CD4-positive, alpha-beta T cell treated with Interleukin-2 at 100 ng/mL for 4 hours (primary cell): ENCODE measurements around the gene DNAJB11.

Experiments
- DNase-seq: peaks from one replicate; pipeline ENCODE4 v3.0.0-alpha.2; 2020; ENCODE audit warnings: low spot score

DNAJB11 gene

GRCh38 chr3:186596568-186597287, 26.2 kb downstream of the DNAJB11 start:
- no peak for DNase-seq

- DNase-seq, result no peak
These were observed 27.7 kb downstream of the DNAJB11 start for GRCh38 chr3:186598108-186598784.

DNA sequence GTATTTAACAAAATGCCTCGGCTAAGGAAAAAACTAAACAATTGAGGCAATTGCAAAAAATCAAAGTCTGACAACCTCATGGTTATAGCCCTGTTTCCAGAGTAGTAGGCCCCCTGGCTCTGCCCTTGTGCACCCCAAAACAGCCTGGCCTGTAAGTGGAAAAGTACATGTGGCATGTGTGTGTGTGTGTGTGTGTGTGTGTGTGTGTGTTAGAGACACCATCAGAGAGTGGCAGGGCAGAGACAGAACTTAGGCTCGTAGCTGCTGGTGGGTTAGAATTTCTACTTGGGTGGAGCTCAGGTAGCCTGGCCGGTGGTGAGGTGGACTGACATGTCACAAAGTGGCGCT, 28.2 kb downstream of the DNAJB11 start:
- no peak for DNase-seq

GRCh38 chr3:186599142-186599784, 28.7 kb downstream of the DNAJB11 start:
- DNase-seq, result no peak

- DNase-seq, result no peak
These were observed 29.3 kb downstream of the DNAJB11 start for GRCh38 chr3:186599785-186600166.

- no peak for DNase-seq
These were observed 30.4 kb downstream of the DNAJB11 start for GRCh38 chr3:186600896-186601295.

GRCh38 chr3:186603159-186603558, 32.6 kb downstream of the DNAJB11 start:
- no peak for DNase-seq

- no peak for DNase-seq
These were observed 34.6 kb downstream of the DNAJB11 start for GRCh38 chr3:186605078-186605477.

DNA sequence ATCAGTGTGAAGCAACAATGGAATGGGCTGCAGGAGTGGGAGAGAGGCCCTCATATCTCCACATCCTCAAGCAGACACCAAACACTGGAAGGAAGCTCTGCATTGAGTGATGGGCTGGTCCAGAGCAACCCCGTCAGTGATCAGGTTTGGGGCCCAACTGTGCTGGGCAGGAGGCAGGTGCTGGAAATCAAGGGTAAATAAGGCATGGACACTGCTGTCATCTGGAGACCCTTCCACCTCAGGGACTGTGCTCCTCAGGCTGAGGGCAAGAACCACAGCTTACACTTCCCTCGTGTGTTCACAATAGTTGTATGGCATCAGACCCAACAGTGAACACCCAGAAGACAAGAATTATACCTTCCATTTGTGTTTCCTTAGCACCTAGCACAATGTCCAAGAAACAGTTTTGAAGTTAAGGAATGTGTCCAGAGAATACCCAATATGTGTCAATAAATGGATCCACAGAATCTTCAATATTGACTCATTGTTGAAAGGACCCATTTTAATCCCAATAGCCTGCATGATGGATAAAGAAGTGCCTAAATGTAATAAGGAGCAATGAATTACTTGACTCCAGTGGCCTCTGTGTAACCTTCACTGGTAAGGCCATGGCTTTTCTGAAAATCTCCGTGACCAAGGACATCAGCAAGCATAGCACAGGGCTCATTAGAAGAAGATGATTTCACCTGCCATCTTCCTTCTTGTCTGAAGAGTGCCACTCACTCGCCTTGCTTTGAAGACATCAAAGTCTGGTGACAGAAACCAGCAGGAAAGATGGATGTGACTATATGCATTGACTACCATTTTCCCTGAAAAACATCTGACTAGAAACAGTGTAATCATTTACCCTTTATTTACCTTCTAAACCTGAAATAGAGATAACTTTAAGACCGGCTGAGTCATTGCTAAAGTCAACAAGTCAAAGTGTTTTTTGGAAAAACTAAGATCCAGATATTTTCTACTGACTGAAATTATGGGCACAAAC, 35.3 kb downstream of the DNAJB11 start:
- no peak for DNase-seq

- no peak for DNase-seq
These were observed 38.2 kb downstream of the DNAJB11 start for GRCh38 chr3:186608624-186609215.

DNA sequence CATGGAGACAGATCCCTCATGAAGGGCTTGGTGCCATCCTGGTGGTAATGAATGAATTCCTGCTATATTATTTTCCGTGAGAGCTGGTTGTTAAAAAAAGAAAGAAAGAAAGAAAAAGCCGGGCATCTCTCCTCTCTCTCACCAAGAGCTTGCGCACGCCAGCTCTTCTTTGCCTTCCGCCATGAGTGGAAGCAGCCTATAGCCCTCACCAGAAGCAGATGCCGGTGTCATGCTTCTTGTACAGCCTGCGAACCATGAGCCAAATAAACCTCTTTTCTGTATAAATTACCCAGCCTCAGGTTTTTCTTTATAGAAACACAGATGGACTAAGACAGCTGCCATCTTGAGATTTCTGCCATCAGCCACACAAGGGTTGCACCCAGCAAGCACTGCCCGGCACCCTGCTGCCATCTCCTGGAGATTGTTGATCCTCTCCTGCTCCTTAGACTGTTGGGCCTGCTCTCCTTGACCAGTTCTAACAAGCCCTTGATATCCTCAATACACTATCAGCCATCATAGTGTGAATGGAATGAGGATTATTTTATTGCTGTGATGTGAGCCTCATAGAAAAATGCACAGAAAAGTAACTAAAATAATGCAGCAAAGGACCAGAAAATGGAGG, 38.8 kb downstream of the DNAJB11 start:
- no peak for DNase-seq

DNA sequence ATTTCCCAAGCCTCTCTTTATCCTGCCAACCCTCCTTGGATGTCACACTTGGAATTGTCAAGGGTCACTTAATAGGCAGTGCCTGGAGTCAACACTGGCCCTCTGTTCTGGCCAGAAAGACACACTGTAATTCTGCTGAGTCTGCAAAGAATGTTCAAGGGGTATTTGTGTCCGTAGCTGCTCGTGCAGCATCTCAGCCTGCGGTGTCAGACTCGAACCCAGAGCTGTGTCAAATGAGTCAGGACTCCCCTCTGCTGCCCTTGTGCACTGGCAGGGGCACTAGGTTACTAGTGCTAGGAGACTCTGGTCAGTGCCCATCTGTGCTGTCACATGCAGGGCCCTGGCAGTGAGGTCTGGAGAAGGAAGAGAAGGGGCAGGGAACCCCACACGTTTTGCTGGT, 41.5 kb downstream of the DNAJB11 start:
- DNase-seq, result no peak

- DNase-seq, result no peak
These were observed 42.5 kb downstream of the DNAJB11 start, which contains the start of gene AHSG for GRCh38 chr3:186612721-186613636. TSS of gene AHSG (plus strand) at chr3:186613060. CDS start at chr3:186613142, 82 bp downstream.

- DNase-seq, result no peak
These were observed 43.2 kb downstream of the DNAJB11 start for GRCh38 chr3:186613637-186614265.

DNA sequence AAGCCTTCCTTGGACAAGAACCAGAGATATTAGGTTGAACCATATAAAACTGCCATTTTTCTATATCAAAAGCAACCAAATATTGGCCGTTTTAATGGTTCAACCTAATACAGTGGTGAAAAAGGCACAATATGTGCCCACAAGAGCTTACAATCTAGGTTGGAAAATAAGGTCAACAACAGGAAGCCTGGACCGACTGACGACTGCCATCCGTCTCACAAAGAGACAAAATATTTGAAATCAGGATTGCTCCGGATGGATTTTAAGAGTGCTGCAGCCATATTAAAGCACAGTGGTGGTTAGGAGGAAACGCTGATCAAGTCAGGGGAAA, 43.7 kb downstream of the DNAJB11 start:
- no peak for DNase-seq

GRCh38 chr3:186614597-186615483, 44.3 kb downstream of the DNAJB11 start:
- DNase-seq, result peak; percentile 83

DNA sequence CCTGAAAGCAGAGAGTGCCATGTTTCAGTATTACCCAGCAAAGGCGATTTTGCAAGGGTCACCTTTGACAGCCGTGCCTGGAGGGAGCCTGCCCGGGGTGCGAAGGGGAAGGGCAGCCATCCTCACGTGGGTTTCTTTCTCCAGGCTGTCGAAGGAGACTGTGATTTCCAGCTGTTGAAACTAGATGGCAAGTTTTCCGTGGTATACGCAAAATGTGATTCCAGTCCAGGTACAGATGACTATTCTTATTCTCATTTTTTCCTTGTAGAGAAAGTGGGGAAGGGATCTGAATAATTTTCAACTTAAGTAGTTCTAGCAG, 45.7 kb downstream of the DNAJB11 start:
- no peak for DNase-seq

GRCh38 chr3:186617036-186617946, 46.8 kb downstream of the DNAJB11 start:
- DNase-seq, result peak; percentile 87
